Stimulated activated CD4-positive, alpha-beta T cell treated with anti-CD3 and anti-CD28 coated beads, Interleukin-4, amount 100 ng/mL, for 4 hours (primary cell): ENCODE data around the gene DHRS2.

Source experiments
- DNase-seq, 2 experiments: peaks; one replicate each; pipeline ENCODE4 v3.0.0-alpha.2; 2020

DHRS2 gene

DNA sequence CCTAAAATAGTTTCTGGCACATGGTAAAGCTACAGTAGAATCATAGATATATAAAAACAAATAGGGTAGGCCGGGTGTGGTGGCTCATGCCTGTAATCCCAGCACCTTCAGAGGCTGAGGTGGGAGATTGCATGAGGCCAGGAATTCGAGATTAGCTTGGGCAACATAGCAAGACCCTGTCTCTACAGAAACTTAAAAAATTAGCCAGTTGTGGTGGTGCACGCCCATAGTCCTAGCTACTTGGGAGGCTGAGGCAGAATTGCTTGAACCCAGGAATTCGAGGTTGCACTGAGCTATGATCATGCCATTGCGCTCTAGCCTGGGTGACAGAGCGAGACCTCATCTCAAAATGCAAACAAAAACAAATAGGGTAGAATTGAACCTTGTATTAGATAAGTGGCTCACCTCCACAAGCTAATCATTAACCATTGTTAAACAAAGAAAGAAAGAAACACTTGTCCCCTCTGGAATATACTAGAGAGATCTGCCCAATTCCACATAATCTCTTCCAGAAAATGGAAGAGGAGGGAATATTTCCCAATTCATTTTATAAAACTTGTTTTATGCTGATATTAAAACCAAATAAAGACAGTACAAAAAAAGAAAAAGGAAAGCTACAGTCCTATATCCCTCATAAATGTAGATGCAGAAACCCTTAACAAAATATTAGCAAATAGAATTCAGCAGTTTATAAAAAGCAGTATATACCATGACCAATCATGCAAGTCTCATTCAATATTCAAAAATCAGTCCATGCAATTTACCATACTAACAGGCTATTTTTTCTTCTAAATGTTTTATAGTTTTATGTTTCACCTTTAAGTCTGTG is 22.7 kb upstream of the DHRS2 start:
- DNase-seq: no peak

DNA sequence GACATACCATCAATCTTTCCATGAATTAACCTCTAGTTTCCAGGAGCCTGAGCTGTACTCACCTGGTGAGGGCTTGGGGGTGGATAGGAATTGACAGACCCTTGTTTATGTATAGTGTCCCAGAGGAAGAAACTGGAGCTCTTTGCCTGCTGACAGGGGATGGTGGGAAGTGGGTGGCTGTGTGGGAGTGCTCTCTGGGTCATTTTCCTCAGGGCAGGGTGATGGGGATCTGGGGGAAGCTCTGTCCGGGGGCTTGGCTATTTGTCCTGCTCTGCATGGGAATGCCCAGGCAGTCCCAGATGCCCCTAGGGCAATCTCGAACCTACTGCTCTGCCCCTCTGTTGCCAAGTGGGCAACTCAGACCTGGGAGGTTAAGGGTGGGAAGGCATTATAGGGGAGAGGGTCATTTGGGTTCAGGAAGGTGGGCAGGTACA is 21.8 kb upstream of the DHRS2 start:
- no peak for DNase-seq

DNA sequence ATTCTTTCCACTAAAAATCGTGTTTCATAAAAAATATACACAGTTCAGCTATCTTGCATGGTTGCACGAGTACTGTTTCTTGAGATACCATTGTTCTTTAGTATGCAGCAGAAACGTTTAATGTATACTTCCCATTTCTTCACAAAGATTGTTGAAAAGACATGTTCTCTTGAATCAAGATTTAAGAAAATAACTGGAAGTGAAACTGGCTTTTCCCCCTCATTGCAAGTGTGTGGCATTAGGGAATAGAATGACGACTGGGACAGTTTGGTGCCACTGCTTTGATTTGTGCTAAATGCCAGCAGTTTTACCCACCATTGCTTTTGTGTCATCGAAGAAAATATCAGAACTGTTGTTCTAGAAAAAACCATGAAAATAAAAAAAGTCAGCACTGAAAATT is 20.3 kb upstream of the DHRS2 start:
- no peak for DNase-seq

DNA sequence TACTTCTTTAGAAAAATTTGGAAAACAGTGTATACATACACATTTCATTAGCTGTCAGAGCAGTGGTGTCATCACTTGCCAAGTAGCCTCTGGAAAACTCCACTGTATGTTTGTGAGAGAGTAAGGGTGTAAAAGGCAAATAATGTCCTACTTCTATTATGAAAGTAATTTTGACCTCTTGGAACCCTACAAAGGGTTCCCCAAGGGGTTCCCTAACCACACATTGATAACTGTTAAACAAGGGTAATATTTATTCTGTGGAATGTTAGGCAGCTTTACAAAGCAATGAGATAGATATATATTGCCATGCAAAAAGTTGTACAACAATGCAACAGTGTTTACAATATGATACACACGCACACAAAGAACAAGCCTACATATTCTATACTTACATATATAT is 18.6 kb upstream of the DHRS2 start:
- no peak for DNase-seq

DNA sequence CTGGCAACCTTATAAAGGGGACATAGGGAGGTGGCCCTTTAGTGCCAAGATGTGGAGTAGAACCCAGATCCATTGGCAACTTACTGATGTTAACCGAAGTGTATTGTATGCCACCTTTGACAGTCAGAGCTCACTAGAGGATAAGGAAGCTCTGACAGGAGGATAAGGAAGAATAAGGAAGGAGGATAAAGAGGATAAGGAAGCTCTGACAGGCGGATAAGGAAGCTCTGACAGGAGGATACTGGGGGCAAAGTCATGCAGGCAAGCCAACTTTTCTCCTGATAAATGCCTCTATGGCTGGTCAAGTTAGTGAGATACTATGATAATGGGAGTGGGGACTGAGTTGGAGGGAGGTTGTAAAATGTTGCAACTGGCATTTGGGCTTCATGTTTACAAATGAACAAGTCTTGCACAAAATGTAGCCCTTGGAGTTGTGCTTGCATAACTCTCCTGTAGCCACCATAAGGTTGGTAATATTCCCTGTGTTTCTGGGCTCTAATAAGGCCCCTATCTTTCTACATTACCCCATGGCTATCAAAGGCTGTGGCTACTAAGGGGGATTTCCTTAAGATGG is 17.7 kb upstream of the DHRS2 start:
- DNase-seq: no peak

DNA sequence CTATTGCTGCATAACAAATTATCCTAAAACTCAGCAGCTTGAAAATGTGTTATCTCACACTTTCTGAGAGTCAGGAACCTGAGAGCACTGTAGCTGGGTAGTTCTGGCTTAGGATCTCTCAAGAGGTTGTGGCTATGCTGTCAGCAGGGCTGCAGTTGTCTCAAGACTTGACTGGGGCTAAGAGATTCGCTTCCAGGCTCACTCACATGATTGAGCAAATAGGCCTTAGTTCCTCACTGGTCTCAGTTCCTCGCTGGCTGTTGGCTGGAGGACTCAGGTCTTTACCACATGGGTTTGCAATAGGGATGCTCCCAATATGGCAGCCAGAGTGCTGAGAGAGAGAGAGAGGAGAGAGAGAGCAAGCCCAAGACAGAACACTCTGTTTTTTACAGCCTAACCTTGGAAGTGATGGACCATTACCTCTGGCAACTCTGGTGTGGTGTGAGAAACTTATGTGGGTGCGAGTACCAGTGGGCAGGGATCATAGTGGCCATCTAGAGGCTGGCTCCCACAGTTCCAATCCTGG is 15.9 kb upstream of the DHRS2 start:
- no peak for DNase-seq

DNA sequence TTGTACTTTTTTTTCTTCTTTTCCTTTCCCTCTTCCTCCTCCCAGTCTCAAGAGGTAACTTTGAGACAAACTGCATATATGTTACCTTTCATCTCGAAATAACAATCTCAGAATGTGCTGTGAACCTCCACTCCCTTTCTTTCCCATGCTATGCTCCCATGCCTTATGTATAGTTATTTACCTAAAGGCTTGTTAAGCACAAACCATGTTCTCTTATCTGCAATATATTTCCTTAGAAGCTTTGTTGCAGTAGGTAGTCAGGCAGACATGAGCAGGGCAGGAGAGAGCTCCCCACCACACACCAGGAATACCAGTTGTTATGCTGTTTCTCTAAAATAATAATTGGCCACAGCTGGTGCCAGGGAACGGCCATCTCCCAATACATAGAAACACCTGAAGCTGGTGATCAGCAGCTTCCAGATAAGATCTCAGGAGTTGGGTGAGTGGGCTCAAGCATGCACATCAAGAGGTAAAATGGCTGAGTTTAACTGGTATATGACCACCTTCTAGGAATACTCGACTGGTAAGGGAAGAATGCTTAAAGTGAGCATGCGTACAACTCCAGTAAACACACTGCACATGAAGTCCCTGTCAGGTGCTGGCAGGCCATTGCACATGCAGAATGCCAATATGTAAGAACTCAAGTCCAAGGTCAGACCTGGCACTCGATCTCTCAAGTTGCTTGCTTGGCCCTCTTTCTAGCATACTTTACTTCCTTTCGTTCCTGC is 14.8 kb upstream of the DHRS2 start:
- DNase-seq: no peak

DNA sequence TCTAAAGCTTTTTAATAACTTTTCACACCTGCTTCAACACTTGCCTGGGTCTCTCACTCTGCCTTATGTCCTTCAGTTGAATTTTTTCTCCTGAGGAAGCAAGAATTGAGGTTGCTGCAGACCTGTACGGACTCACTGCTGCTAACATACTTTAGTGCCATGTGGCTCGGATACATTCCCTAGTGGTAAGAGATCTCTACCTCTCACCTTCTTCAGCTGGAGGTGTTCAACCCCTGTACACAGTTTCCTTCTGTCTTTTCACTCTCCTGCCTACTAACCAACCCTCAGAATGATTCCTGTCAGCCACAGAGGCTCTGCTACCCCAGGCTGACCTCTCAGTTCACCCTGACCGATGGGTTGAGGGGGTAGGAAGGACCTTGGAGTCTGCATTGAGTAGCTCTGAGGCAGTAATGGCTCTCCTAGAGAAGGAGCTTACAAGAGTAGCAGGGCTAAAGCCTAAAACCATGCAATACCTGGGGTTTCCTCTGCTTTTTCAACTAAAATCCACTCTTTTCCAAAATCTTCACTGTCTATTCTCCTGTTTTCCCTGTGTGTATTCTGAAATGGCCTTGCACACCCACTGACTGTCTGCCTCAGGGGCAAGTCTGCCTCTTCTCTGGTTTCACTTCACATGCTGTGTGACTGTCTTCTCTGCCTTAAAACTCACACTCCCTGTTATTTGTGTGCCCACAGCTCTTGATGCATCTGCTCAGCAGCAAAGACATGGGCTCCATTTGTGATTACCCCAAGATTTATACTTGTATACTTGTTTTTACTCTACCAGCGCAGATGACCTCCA is 14.0 kb upstream of the DHRS2 start:
- DNase-seq: no peak

DNA sequence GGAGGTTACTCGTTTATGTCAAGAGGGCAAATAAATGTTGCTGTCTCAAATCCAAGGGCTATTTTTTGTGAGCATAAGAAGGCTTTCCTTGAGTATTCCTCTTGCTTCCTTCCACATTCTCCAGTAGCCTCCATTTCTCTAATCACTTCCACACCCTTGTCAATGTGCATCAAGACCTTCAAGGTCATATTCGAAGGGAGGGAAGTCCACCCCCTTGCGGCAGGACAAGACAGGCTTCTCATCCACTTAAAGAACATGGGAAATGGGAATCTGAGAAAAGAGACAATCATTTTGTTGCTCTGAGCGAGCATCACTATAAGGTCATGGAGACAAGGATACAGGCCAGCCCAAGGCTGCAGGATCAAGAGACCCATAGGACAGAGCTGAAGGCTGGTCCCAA is 13.2 kb upstream of the DHRS2 start:
- DNase-seq: no peak

DNA sequence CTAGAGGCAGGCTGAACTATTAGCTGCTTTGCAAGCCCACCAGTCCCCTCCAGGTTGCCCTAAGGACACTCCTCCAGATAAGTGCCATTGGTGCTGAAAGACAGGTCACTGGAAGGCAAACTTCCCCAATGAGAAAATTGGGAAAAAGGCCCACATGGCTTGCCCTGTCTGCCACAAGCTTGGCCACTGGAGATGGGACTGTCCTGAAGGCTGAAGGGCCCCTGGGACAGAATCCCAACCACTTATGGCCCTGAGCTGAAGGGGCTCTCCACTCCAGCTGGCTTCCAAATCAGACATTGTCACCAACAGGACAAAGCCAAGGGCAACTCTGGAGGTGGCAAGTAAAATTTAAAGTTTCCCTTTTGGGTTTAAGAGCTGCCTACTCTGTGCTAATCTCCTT is 12.2 kb upstream of the DHRS2 start:
- DNase-seq: no peak

DNA sequence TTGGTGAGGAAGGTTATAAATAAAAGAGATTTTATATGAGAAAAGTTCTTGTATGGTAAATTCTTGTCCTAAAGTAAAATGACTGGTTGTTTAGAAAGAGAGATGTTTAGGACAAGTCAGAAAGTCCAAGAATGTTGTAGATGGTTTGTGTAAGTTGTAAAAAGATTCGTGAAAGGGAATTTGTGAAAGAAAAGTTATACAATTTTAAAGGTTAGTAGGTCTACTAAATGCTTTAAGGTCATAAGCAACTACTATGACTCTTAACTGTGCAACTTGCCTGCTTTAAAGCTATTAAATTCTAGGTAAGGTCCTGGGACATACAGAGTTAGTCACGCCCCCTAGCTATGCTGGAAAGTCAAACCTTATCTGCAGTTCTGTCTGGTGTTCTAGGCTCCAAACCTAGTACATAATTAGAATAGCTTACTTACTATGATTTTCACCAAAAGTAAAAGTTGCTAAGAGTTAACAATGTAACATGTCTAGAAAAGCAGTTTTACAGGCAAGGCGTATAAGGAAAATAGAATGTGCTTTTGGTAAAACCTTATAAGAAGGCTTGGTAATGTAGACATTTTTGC is 11.2 kb upstream of the DHRS2 start:
- DNase-seq: no peak

DNA sequence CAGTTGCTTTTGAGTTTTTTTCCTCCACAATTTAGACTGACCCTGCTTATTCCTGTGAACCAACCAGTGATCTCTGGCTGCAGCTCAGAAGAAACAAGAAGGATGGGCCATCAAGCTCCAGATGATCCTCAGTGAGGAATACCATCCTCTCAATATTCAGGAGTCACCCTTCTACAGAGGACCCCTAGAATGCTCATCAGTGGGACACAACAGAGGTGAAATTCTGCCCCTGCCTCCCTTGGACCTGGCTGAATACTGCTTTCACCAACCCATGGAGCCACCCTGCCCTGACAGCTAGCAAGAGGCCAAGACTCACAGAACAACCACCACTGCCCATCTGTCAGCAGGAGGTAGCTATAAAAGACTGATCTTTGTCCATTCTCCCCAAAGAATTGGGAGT is 9.2 kb upstream of the DHRS2 start:
- DNase-seq: no peak

DNA sequence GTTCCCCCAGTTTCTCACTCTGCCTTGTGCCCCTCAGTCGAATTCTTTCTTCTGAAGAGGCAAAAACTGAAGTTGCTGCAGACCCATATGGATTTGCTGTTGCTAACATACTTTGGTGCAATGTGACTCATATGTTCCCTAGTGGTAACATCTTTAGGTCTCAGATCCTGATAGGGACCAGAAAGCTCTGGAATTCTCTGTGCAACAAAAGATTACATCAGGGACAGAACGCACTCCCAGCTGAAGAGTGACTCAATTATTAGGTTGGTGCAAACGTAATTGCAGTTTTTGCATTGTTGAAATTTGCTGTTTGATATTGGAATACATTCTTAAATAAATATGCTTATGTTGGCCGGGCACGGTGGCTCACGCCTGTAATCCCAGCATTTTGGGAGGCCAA is 8.2 kb upstream of the DHRS2 start:
- no peak for DNase-seq

DNA sequence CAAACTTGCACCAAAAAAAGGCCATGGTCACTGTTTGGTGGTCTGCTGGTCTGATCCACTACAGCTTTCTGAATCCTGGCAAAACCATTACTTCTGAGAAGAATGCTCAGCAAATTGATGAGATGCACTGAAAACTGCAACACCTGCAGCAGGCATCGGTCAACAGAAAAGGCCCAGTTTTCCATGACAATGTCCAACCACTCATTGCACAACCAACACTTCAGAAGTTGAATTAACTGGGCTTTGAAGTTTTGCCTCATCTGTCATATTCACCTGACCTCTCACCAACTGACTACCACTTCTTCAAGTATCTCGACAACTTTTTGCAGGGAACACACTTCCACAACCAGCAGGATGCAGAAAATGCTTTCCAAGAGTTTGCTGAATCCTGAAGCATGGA is 7.0 kb upstream of the DHRS2 start:
- no peak for DNase-seq

DNA sequence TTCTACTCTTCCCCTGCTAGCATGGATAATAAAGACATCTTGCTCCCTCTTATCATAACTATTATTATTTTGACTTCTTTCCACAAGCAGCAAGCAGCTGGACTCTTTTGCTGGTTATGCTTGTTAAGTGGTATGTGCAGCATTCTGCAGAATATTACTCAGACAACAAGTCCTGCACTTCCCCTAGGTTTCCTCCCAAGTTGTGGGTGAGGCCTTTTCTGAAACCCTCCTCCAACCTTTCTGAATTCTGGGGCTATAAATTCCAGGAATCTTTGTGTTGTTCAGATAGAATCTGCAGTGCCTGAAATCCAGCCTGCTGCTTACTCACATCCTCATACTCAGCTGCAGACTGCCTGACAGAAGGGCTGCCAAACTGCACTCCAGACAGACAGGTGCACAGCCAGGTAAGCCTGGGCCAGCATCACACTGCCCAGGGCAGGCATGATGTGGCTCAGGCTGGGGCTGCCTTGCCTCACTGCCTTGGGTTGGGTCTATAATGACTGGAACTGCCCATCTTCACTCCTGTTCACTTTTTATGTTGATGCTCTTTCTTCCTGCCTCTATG is 6.2 kb upstream of the DHRS2 start:
- DNase-seq: no peak

DNA sequence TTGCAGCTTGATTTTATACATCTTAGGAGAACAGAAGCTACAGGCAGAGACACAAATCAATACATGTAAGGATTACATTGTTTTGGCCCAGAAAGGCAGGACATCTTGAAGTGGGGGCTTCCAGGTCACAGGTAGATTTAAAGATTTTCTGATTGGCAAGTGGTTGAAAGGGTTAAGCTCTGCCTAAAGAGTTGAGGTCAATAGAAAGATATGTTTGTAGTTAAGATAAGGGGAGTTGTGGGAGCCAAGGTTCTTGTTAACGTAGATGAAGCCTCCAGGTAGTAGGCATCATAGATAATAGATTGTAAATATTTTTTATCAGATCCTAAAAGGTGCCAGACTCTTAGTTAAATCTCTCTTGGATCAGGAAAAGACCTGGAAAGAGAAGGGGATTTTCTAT is 5.5 kb upstream of the DHRS2 start:
- no peak for DNase-seq

DNA sequence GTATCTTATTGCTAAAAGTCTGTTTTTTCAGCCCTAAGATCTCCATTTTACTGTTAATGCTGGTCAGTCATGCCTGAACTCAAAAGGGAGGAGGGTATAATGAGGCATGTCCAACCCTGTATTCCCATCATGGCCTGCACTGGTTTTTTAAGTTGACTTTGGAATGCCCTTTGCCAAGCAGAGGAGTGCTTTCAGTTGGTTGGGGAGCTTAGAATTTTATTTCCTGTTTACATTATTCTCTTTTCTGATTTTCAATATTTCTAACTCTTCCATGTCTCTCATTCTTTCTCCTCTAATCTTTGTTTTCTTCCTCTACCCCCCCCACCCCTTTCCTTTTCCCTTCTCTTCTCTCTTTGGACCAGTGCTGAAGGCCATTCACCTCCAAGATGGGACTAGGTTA is 4.9 kb upstream of the DHRS2 start:
- no peak for DNase-seq

DNA sequence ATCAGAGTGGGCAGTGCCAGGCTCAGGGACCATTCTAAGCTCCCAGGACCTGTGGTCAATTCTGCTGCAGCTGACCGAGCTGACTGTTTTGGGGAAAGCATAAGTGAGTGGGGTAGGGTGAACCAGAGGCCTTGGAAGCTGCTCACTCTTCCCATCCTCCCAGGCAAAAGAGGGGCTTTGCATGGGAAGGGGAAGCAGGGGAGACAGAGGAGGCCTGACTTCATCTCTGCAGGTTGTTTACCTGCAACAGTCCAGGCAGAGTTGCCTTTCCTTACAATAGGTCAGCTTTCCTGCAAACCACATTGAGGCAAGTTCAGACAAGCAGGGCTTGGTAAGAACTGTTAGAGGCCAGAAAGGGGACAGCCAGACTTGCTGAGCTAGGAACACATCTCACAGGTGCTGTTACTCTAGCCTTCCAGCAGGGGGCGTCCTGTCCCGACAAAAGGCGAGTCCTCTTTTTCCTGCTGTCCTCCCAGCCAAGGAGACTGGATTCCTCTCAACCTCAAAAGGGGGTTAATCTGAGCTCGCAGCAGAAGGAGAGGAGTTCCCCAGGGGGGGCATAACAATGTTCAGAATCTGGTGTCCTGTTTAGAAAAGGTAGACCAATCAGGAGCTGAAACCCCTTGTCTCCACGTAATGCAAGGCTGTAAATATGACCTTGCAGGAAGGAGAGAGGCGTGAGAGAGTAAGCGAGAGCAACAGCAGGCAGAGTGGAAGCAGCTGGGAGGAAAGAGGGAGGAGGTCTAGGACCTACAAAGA is 4.3 kb upstream of the DHRS2 start:
- peak; percentile 52 to 68 for DNase-seq

DNA sequence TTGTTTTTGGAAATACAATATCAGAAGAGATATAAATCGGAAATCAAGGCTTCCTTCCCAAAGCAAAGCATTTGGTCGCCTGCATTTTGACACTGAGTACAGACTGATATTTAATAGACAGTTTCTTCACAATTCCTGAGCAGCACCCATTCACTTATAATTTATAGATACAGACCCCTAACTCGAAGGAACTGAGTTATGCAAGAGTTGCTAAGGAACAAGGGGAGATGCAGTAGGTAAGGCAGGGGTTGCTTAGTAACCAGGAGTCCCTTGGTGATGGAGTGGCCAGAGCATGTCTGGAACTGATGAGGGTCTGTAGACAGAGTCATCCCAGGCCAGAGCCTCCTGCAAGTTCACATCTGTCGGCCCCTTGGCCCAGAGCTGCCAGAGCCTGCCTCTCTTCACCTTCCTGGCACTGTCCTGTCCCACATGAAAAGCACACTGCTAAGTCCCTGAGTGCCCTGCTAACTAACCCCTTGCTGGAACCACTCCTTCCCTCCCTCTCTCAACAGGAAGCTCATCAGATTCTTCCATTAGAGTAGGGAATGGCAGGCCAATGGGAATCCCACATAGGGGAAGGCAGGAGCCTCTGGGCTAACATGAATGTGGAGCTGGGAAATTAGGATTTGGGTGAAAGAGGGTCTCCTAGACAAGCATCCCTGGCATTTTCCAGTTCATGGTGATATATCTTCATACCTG is 3.6 kb upstream of the DHRS2 start:
- no peak for DNase-seq

DNA sequence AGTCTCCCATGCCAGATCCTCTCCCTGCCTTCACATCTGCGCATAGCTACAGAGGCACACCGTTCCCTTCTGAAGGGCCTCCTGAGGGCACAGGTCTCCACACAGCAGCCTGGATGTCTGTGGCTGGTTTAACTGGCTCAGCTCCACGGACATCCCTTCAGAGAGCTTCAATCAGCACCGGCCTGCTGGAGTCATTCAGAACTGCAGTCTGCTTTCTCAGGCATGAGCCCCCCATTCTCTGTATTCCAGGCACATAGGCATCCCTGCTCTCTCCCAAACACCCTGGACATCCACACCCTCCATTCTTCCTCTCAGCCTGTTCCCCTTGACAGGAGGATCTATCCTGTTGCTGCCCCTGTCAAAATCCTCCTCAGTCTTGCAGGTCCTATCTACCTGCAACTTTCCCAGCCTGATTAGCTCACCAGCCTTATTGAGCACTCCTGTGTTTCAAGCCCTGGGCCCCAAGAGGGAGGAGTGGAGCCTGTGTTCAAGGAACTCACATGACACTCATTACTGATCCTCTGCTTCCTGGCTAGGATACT is 2.9 kb upstream of the DHRS2 start:
- no peak for DNase-seq
